Neural cell (in vitro differentiated cells): ENCODE data around the gene AK5.

Experiments used
- TAF1 ChIP-seq: IDR thresholded peaks from 2 replicates; pipeline ENCODE4 v1.6.1; 2012; ENCODE audit warnings: low read depth
- TF ChIP-seq, protein P1 (sequence below): fragments of 450-650 bp; IDR thresholded peaks from 2 replicates; pipeline ENCODE4 v1.5.1; 2014; ENCODE audit warnings: antibody characterized with exemption, mild to moderate bottlenecking, moderate library complexity; ENCODE audit not compliant: poor library complexity, severe bottlenecking

DNA sequence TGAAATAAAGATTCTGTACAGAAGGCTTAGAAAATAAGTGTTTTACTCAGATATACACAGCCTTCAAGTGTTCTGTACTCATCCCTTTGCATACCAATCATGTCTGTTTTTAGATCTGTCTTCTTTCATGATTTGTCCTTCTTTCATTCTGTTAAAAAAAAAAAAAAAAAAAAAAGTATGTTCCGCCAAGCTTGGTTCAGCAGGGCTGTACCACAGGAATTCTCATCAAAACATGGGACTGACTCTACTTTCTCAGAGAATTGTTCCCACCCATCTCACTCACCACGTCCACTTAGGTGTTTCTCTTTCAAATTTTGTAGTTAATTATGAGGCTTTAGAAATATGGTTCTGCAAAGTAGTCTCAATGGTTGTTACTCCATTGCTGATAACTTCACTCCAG, 119.0 kb downstream of the AK5 start:
- TF ChIP-seq TAF1 = no peak
- TF ChIP-seq, protein P1, sequence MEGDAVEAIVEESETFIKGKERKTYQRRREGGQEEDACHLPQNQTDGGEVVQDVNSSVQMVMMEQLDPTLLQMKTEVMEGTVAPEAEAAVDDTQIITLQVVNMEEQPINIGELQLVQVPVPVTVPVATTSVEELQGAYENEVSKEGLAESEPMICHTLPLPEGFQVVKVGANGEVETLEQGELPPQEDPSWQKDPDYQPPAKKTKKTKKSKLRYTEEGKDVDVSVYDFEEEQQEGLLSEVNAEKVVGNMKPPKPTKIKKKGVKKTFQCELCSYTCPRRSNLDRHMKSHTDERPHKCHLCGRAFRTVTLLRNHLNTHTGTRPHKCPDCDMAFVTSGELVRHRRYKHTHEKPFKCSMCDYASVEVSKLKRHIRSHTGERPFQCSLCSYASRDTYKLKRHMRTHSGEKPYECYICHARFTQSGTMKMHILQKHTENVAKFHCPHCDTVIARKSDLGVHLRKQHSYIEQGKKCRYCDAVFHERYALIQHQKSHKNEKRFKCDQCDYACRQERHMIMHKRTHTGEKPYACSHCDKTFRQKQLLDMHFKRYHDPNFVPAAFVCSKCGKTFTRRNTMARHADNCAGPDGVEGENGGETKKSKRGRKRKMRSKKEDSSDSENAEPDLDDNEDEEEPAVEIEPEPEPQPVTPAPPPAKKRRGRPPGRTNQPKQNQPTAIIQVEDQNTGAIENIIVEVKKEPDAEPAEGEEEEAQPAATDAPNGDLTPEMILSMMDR = no peak
